Right lobe of liver (tissue), 6 donors: ENCODE measurements around the gene NUPR1. TPM values are rescaled to one million over a fixed set of nuclear protein-coding genes. Genes with fewer than 3 reads are reported as not detected.
"Not testable (repeated sequence)": the region's sequence is repeated elsewhere in the genome, so short reads cannot be mapped to it uniquely, and the experiment has no call there.

ENCODE experiments used
- ATAC-seq, 4 donors: fragments of 200-7000 bp; cut with Tn5 transposase; one replicate each; pipeline ENCODE4 v1.9.1; 2020; ENCODE audit warnings: mild to moderate bottlenecking in 4 of 4, moderate library complexity in 4 of 4
- DNase-seq, 3 donors: peaks; one replicate each; pipeline ENCODE4 v3.0.0-alpha.2; 2020
- H3K27ac ChIP-seq, 3 donors: fragments of 200-600 bp; one replicate each; pipeline ENCODE4 v1.8.0; 2022
- H3K27me3 ChIP-seq, 2 donors: fragments of 200-600 bp; one replicate each; pipeline ENCODE4 v1.8.0; 2022
- H3K36me3 ChIP-seq, 4 donors: fragments of 200-600 bp; sonication (generic) in 1 of 4; one replicate each; pipeline versions ENCODE4 v1.5.1 to v1.8.0; 2017 to 2022; ENCODE audit warnings: control low read depth in 1 of 4
- H3K4me1 ChIP-seq, 4 donors: fragments of 200-600 bp; sonication (generic) in 1 of 4; one replicate each; pipeline versions ENCODE4 v1.5.1 to v1.8.0; 2017 to 2022; ENCODE audit warnings: control low read depth in 1 of 4
- H3K4me3 ChIP-seq, 3 donors: fragments of 200-600 bp; one replicate each; pipeline ENCODE4 v1.8.0; 2022
- H3K9me3 ChIP-seq, 4 donors: fragments of 200-600 bp; sonication (generic) in 1 of 4; one replicate each; pipeline versions ENCODE4 v1.5.1 to v1.8.0; 2017 to 2022; ENCODE audit warnings: control low read depth in 1 of 4
- CTCF ChIP-seq, 4 donors: fragments of 200-600 bp in 3 of 4; fragments of 450-650 bp in 1 of 4; IDR thresholded peaks; one replicate each; pipeline versions ENCODE4 v1.5.1 to v1.8.0; 2016 to 2022; ENCODE audit warnings: antibody characterized with exemption in 4 of 4, mild to moderate bottlenecking in 2 of 4
- POLR2A ChIP-seq: fragments of 450-650 bp; IDR thresholded peaks from one replicate; pipeline ENCODE4 v1.6.1; 2017; ENCODE audit warnings: antibody characterized with exemption, mild to moderate bottlenecking
- WGBS: methylation state at CpG from one replicate; pipeline ENCODE4 v1.1.6; 2018; ENCODE audit warnings: low coverage, low lambda C conversion rate; ENCODE audit not compliant: insufficient coverage; ENCODE audit errors: missing lambda C conversion rate; 5-methylcytosine and 5-hydroxymethylcytosine counted together
- intact Hi-C, 2 donors: fragments of 100-400 bp; cut with DNase I; formaldehyde crosslinking; loops; one replicate each; pipeline versions ENCODE4 v1.11.2 to v1.14.1; 2022
- total RNA-seq, 6 experiments: library from RNA; depleted of rRNA in 2 of 6; stranded (reverse); fragments of >200 nt in 2 of 6; fragmentation: NEBNext Ultra II Directional in 3 of 6; extraction: Animal tissue kit (Norgen Biotek cat#: 25700) in 3 of 6; gene quantifications; one replicate each; pipeline versions ENCODE4 v1.1.0 to v1.2.4, GENCODE V29; 2016 to 2023
- donor health status: DM: no; HTN: yes; CAD: no.
- donor health status: DM: no; HTN: no; CAD: no.
- donor health status: DM: no; HTN: no; CAD: no.
- donor health status: DM: no; HTN: yes; CAD: no.
- donor health status: DM: no; HTN: yes; CAD: no.

NUPR1 gene
- total RNA-seq, 6 experiments from 2014 or later, result 33.4 to 188 (median 80.7) TPM

GRCh38 chr16:28492511-28492910 lies 46.3 kb downstream of the NUPR1 start:
- DNase-seq (no peak), ATAC-seq (no peak)
- H3K27me3 ChIP-seq, result no peaks in the 10 kb centered on the region
- H3K27ac ChIP-seq, result peak overlapping the region; percentile 91 to 95 (median 91)
- 49% methylated on average over 4 of the region's 4 CpGs for WGBS
- H3K9me3 ChIP-seq, result no peaks in the 10 kb centered on the region
- peaks cover 0 to 10% (median 2%) of the 10 kb centered on the region in 4 donors for H3K4me1 ChIP-seq
- peaks cover 0 to 13% (median 2%) of the 10 kb centered on the region in 4 donors for H3K36me3 ChIP-seq
- peak overlapping the region; percentile 57 to 86 (median 79) for H3K4me3 ChIP-seq
- TF ChIP-seq CTCF (IDR thresholded peaks at IDR 0.05) (no peak), POLR2A (no peak)
- intact Hi-C loops, result loop anchor here in 1 of 2 donors (10.0 kb wide), 1 partner anchor 62 kb away; the partner anchor contains the start of gene SGF29

GRCh38 chr16:28491970-28492474 lies 46.8 kb downstream of the NUPR1 start, which contains the start of gene CLN3:
Gene CLN3 (minus strand): TSS chr16:28492074. CDS start chr16:28491759, 315 bp downstream.
- ATAC-seq (peak; percentile 91 to 92 (median 91)), DNase-seq (peak; percentile 91 to 96 (median 94))
- peak within 1 kb of the TSS; percentile 91 to 95 (median 91) for H3K27ac ChIP-seq
- TF ChIP-seq POLR2A, result no peak
- no peak for TF ChIP-seq CTCF (IDR thresholded peaks at IDR 0.05)
- peaks cover 0 to 10% (median 2%) of the 10 kb centered on the region in 4 donors for H3K4me1 ChIP-seq
- H3K9me3 ChIP-seq, result no peaks in the 10 kb centered on the region
- WGBS, result 1% methylated on average over 21 of the region's 21 CpGs
- no peaks in the 10 kb centered on the region for H3K27me3 ChIP-seq
- H3K36me3 ChIP-seq, result peaks cover 0 to 13% (median 4%) of the 10 kb centered on the region in 4 donors
- intact Hi-C loops, result loop anchor here in 1 of 2 donors (10.0 kb wide), 1 partner anchor 63 kb away; the partner anchor contains the start of gene SGF29
- H3K4me3 ChIP-seq, result peak within 1 kb of the TSS; percentile 57 to 86 (median 79)

- Histone ChIP-seq H3K4me1 (peaks cover 0 to 10% (median 2%) of the 10 kb centered on the region in 4 donors), H3K36me3 (peaks cover 0 to 20% (median 6%) of the 10 kb centered on the region in 4 donors), H3K9me3 (no peaks in the 10 kb centered on the region), H3K27me3 (no peaks in the 10 kb centered on the region), H3K4me3 (peak overlapping the region; percentile 57 to 86 (median 79)), H3K27ac (peak overlapping the region; percentile 91 to 95 (median 91))
- ATAC-seq (peak; percentile 43 to 54 (median 48)), DNase-seq (peak in 2 of 3 donors; percentile 53 to 69)
- under 1% methylated on average over 25 of the region's 42 CpGs for WGBS
- TF ChIP-seq CTCF (IDR thresholded peaks at IDR 0.05) (peak in 3 of 4 donors; percentile 19 to 25 (median 23)), POLR2A (no peak)
- intact Hi-C loops, result loop anchor here in 1 of 2 donors (10.0 kb wide), 1 partner anchor 63 kb away; the partner anchor contains the start of gene SGF29
Observed at GRCh38 chr16:28491230-28491969, 47.4 kb downstream of the NUPR1 start.

GRCh38 chr16:28486266-28486665 lies 52.5 kb downstream of the NUPR1 start:
- no peaks in the 10 kb centered on the region for H3K9me3 ChIP-seq
- intact Hi-C loops, result no loop called here
- no peaks in the 10 kb centered on the region for H3K27me3 ChIP-seq
- TF ChIP-seq POLR2A (no peak), CTCF (IDR thresholded peaks at IDR 0.05) (no peak)
- no peak overlapping the region for H3K4me3 ChIP-seq
- H3K4me1 ChIP-seq, result peaks cover 0 to 10% (median 0%) of the 10 kb centered on the region in 4 donors
- DNase-seq, result peak in 1 of 3 donors; percentile 28
- peak in 1 of 4 donors; percentile 24 for ATAC-seq
- no peak overlapping the region for H3K27ac ChIP-seq
- peaks cover 0 to 53% (median 14%) of the 10 kb centered on the region in 4 donors for H3K36me3 ChIP-seq
- 100% methylated on average over 1 of the region's 5 CpGs for WGBS

- ATAC-seq, H3K4me1 ChIP-seq, H3K4me3 ChIP-seq, H3K9me3 ChIP-seq, H3K27ac ChIP-seq, intact Hi-C loops, H3K27me3 ChIP-seq: not testable (repeated sequence)
- 94% methylated on average over 5 of the region's 5 CpGs for WGBS
- H3K36me3 ChIP-seq, result peaks cover 0 to 76% (median 15%) of the 10 kb centered on the region in 4 donors
- peak in 2 of 3 donors; percentile 20 to 25 for DNase-seq
Observed at GRCh38 chr16:28483361-28483760, 55.4 kb downstream of the NUPR1 start.
